Omental fat pad (tissue), 4 donors: ENCODE results near the gene CBFB. TPM values are rescaled to one million over a fixed set of nuclear protein-coding genes. Genes with fewer than 3 reads are reported as not detected.
"Not testable (repeated sequence)": the region's sequence is repeated elsewhere in the genome, so short reads cannot be mapped to it uniquely, and the experiment has no call there.

ENCODE experiments used
- ATAC-seq: fragments of 150-250 bp; one replicate; pipeline ENCODE4 v1.9.1; 2016; ENCODE audit warnings: mild to moderate bottlenecking, moderate library complexity; ENCODE audit not compliant: low FRiP score
- DNase-seq: peaks from one replicate; pipeline ENCODE4 v3.0.0-alpha.2; 2019; ENCODE audit warnings: low spot score
- CTCF ChIP-seq, 3 donors: fragments of 450-650 bp; IDR thresholded peaks; one replicate each; pipeline ENCODE4 v1.5.1; 2016 to 2017; ENCODE audit warnings: antibody characterized with exemption in 3 of 3, mild to moderate bottlenecking in 3 of 3, moderate library complexity in 2 of 3
- total RNA-seq, 4 donors: library from RNA; depleted of rRNA; stranded (reverse); fragments of >200 nt; gene quantifications; one replicate each; pipeline ENCODE4 v1.1.0, GENCODE V29; 2016

CBFB gene
- total RNA-seq = 10 to 100 TPM; 30.3 to 77.6 (median 35.4) TPM

- TF ChIP-seq CTCF (IDR thresholded peaks at IDR 0.05) = no peak
- ATAC-seq (peak; percentile 94), DNase-seq (peak; percentile 77)
These were observed at the start of gene CBFB for GRCh38 chr16:67028696-67029253. Gene CBFB (plus strand): TSS chr16:67029149. CDS start chr16:67029408, 259 bp downstream.

DNA sequence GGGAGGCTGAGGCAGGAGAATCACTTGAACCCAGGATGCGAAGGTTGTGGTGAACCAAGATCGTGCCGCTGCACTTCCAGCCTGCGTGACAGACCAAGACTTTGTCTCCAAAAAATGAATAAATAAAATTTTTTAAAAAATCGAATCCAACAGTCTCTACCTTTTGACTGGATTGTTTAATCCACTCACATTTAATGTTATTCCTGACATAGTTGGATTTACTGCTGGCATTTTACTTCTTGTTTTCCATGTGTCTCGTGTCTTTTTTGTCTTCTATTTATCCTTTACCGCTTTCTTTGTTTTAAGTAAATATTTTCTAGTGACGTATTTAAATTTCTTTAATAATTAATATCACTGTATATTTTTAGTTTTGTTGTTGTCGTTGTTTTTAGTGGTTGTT is 45.9 kb upstream of the CBFB start:
- ATAC-seq = no peak
- no peak for TF ChIP-seq CTCF (IDR thresholded peaks at IDR 0.05)
- DNase-seq = no peak

DNA sequence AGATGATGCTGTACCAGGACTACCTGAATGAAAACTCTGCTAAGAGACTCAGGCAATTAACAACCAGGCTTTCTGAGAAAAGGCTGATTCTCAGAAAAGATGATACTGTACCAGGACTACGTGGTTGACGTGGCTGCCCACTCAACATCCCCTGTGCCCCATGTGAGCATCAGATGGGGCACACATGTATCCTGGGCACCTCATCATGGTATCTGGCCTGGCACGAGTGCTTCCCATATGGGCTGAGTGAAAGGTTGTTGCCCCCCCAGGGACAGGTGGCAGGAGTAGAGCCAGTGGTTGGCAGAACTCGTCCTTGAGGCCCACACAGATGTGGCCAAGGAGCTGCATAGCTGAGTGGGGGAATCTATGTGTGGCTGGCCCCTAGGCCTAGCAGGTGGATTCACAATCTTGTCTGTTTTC is 44.0 kb upstream of the CBFB start:
- ATAC-seq = no peak
- no peak for DNase-seq
- TF ChIP-seq CTCF (IDR thresholded peaks at IDR 0.05) = no peak

DNA sequence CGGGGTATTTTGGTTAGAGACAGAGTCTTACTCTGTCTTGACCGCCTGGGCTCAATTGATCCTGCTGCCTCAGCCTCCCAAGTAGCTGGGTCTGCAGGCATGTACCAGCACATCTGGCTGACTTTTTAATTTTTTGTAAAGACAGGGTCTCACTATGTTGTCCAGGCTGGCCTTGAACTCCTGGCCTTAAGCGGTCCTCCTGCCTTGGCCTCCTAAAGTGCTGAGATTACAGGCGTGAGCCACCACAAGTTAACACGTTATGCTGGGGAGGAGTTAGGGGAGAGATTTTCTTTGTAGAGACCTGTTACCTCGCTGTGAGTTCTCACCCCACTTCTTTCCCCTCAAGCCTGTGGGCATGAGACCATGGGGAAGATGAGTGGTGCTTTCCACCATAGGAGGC is 42.4 kb upstream of the CBFB start:
- ATAC-seq (no peak), DNase-seq (no peak)
- TF ChIP-seq CTCF (IDR thresholded peaks at IDR 0.05) = no peak

GRCh38 chr16:66988197-66988788 is 40.7 kb upstream of the CBFB start, which contains the start of gene CES4A:
Gene CES4A (plus strand): TSS chr16:66988589. CDS start chr16:66988773, 184 bp downstream.
- TF ChIP-seq CTCF (IDR thresholded peaks at IDR 0.05) = no peak
- ATAC-seq = peak; percentile 89
- no peak for DNase-seq

- ATAC-seq (no peak), DNase-seq (no peak)
- no peak for TF ChIP-seq CTCF (IDR thresholded peaks at IDR 0.05)
These were observed 37.3 kb upstream of the CBFB start for GRCh38 chr16:66991545-66992077.

DNA sequence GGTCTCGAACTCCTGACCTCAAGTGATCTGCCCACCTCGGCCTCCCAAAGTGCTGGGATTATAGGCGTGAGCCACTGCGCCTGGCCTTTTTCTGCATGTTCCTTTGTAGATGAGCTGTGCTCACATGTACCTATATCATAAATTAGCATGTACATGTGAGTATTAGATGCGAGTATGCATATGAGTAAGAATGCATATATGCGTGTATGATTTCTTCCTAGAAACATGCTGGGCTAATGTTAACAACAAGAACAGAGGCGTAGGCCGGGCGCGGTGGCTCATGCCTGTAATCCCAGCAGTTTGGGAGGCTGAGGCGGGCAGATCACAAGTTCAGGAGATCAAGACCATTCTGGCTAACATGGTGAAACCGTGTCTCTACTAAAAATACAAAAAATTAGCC is 35.4 kb upstream of the CBFB start:
- DNase-seq, ATAC-seq: not testable (repeated sequence)
